ENCODE results near the gene MON1B. TPM values are rescaled to one million over a fixed set of nuclear protein-coding genes. Genes with fewer than 3 reads are reported as not detected.

Gene MON1B
- total and polyA plus RNA-seq, 2 experiments from 2014 or later = 22.8 to 32.2 TPM

DNA sequence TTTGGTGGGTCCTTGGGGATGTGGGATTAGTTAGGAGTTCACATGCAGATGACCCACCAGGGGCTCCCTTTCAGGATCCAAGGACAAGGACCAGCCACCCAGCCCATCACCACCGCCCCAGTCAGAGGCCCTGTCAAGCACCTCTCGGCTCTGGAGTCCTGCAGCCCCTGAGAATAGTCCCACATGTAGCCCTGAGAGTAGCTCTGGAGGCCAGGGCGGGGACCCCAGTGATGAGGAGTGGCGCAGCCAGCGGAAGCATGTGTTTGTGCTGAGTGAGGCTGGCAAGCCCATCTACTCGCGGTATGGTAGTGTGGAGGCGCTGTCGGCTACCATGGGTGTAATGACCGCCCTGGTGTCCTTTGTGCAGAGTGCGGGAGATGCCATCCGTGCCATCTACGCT is 2.4 kb downstream of the MON1B start:
- Histone ChIP-seq H3K9me3 (ENCODE audit: low read depth) (no peaks in the 10 kb centered on the region), H3K4me1 (ENCODE audit: low read depth) (peaks cover 2% of the 10 kb centered on the region), H3K27ac (no peak overlapping the region), H3K27me3 (no peaks in the 10 kb centered on the region), H3K4me3 (no peak overlapping the region), H3K36me3 (peaks cover 8% of the 10 kb centered on the region)
- DNase-seq (ENCODE audit: low read depth in 1 of 2, low spot score in 1 of 2) = no peak
- TF ChIP-seq, protein P1, sequence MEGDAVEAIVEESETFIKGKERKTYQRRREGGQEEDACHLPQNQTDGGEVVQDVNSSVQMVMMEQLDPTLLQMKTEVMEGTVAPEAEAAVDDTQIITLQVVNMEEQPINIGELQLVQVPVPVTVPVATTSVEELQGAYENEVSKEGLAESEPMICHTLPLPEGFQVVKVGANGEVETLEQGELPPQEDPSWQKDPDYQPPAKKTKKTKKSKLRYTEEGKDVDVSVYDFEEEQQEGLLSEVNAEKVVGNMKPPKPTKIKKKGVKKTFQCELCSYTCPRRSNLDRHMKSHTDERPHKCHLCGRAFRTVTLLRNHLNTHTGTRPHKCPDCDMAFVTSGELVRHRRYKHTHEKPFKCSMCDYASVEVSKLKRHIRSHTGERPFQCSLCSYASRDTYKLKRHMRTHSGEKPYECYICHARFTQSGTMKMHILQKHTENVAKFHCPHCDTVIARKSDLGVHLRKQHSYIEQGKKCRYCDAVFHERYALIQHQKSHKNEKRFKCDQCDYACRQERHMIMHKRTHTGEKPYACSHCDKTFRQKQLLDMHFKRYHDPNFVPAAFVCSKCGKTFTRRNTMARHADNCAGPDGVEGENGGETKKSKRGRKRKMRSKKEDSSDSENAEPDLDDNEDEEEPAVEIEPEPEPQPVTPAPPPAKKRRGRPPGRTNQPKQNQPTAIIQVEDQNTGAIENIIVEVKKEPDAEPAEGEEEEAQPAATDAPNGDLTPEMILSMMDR (IDR thresholded peaks at IDR 0.05; ENCODE audit: low read depth, low read length) = no peak

DNA sequence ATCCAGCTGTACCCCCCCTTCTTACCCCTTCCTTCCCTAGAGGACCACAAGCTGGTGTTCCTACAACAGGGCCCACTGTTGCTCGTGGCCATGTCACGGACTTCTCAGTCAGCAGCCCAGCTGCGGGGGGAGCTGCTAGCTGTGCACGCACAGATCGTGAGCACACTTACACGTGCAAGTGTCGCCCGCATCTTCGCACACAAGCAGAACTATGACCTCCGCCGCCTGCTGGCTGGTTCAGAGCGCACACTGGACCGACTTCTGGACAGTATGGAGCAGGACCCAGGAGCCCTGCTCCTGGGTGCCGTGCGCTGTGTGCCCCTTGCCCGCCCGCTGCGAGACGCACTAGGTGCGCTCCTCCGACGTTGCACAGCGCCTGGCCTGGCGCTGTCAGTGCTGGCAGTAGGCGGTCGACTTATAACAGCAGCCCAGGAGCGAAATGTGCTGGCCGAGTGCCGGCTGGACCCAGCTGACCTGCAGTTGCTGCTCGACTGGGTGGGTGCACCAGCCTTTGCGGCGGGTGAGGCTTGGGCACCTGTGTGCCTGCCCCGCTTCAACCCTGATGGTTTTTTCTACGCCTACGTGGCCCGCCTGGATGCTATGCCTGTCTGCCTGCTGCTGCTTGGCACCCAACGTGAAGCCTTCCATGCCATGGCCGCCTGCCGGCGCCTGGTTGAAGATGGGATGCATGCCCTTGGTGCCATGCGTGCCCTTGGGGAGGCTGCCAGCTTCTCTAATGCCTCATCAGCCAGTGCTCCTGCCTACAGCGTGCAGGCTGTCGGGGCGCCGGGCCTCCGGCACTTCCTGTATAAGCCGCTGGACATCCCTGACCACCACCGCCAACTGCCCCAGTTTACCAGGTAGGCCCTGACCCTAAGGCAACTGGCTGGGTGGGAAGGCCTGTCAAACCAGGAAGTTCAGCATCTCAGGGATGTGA is 3.6 kb downstream of the MON1B start:
- no peaks in the 10 kb centered on the region for H3K9me3 ChIP-seq (ENCODE audit: low read depth)
- H3K27me3 ChIP-seq = no peaks in the 10 kb centered on the region
- peaks cover 2% of the 10 kb centered on the region for H3K4me1 ChIP-seq (ENCODE audit: low read depth)
- no peak for DNase-seq (ENCODE audit: low read depth in 1 of 2, low spot score in 1 of 2)
- peaks cover 15% of the 10 kb centered on the region for H3K36me3 ChIP-seq
- no peak overlapping the region for H3K4me3 ChIP-seq
- no peak overlapping the region for H3K27ac ChIP-seq
- TF ChIP-seq, protein P1 (IDR thresholded peaks at IDR 0.05; ENCODE audit: low read depth, low read length) = no peak

DNA sequence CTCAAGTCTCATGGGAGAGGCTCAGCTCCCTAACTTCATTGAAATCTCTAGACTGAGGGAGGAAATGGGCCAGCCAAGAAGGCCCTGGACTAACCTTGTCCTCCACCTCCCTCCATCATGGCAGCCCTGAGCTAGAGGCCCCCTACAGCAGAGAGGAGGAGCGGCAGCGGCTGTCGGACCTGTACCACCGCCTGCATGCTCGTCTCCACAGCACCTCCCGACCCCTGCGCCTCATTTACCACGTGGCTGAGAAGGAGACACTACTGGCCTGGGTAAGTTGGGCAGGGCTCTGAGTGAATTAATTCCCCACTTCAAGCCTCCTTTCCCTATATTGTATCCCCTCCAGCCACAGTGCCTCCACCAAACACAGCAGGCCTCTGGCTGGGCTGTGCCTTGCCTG is 4.4 kb downstream of the MON1B start:
- Histone ChIP-seq H3K27ac (no peak overlapping the region), H3K36me3 (peaks cover 16% of the 10 kb centered on the region), H3K27me3 (no peaks in the 10 kb centered on the region), H3K9me3 (ENCODE audit: low read depth) (no peaks in the 10 kb centered on the region), H3K4me1 (ENCODE audit: low read depth) (peaks cover 2% of the 10 kb centered on the region), H3K4me3 (no peak overlapping the region)
- TF ChIP-seq, protein P1 (IDR thresholded peaks at IDR 0.05; ENCODE audit: low read depth, low read length) = no peak
- no peak for DNase-seq (ENCODE audit: low read depth in 1 of 2, low spot score in 1 of 2)

DNA sequence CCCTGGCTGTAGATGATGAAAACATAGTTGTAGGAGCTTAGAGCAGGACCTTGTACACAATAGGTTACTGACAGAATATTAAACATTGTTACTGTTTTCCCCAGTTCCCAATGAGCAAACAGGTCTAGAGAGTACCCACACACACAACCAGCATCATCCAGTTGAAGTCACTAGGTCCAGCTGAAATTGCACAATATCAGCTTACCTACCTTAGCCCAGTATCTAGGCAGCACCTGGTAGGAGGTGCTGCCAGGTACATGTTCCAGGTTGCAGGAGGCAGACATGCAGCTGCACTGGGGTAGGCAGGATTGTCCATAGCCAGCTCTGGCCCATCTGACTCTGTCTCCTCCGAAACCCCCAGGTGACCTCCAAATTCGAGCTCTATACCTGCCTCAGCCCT is 6.8 kb downstream of the MON1B start:
- Histone ChIP-seq H3K27me3 (no peaks in the 10 kb centered on the region), H3K4me1 (ENCODE audit: low read depth) (no peaks in the 10 kb centered on the region), H3K4me3 (no peak overlapping the region), H3K36me3 (peaks cover 16% of the 10 kb centered on the region), H3K27ac (no peak overlapping the region), H3K9me3 (ENCODE audit: low read depth) (no peaks in the 10 kb centered on the region)
- no peak for DNase-seq (ENCODE audit: low read depth in 1 of 2, low spot score in 1 of 2)
- TF ChIP-seq, protein P1 (IDR thresholded peaks at IDR 0.05; ENCODE audit: low read depth, low read length) = no peak

DNA sequence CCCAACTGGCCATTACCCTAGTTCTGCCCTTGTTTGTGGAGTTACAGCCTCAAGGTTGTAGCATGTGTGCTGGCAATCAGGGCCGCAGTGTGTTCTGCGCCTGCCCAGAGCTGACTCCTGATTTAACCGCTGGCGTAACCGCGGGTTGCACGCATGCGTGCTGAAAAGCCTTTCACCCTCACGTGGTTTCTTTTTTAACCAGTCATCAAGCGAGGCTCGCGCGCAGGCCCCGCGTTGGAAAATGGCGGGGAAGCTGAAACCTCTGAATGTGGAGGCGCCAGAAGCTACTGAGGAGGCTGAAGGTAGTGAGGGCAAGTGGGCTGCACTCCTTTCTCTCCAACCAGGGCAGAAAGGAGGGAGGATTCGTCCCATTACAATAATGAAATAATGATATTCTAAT is 8.2 kb downstream of the MON1B start, which contains the start of gene SYCE1L:
Gene SYCE1L (plus strand): TSS at position 198 of the 400 bp plus-strand sequence. CDS start 44 bp downstream, at position 242.
- Histone ChIP-seq H3K4me3 (no peak within 1 kb of the TSS), H3K36me3 (peaks cover 16% of the 10 kb centered on the region), H3K27ac (no peak within 1 kb of the TSS), H3K27me3 (no peaks in the 10 kb centered on the region), H3K4me1 (ENCODE audit: low read depth) (no peaks in the 10 kb centered on the region), H3K9me3 (ENCODE audit: low read depth) (no peaks in the 10 kb centered on the region)
- no peak for DNase-seq (ENCODE audit: low read depth in 1 of 2, low spot score in 1 of 2)
- TF ChIP-seq, protein P1 (IDR thresholded peaks at IDR 0.05; ENCODE audit: low read depth, low read length) = no peak

Measured in cardiac muscle cell (in vitro differentiated cells and primary cell).